Cardiac septum (tissue), 1 donor: ENCODE measurements around the gene TM4SF1. TPM values are rescaled to one million over a fixed set of nuclear protein-coding genes. Genes with fewer than 3 reads are reported as not detected.
A peak's percentile ranks its signal among the peaks of the same experiment; 100 is the strongest.

Experiments used
- DNase-seq: peaks from one replicate; pipeline ENCODE4 v3.0.0-alpha.2; 2020; ENCODE audit warnings: low spot score
- intact Hi-C: fragments of 100-400 bp; cut with DNase I; formaldehyde crosslinking; loops from one replicate; pipeline ENCODE4 v1.14.0; 2022
- long read RNA-seq: library from polyadenylated mRNA; unstranded; transcript quantifications from one replicate; pipeline ENCODE4 v2.0.0, GENCODE V29; 2021
- total RNA-seq: library from RNA; stranded (reverse); fragmentation: NEBNext Ultra II Directional; extraction: Animal tissue kit (Norgen Biotek cat#: 25700); gene quantifications from one replicate; pipeline ENCODE4 v1.2.1, GENCODE V29; 2021
- donor health status: DM: no; HTN: no; CAD: no.

The TM4SF1 gene, protein sequence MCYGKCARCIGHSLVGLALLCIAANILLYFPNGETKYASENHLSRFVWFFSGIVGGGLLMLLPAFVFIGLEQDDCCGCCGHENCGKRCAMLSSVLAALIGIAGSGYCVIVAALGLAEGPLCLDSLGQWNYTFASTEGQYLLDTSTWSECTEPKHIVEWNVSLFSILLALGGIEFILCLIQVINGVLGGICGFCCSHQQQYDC
- total RNA-seq, result 84.7 TPM
- long read RNA-seq, transcript TM4SF1-201 (5 exons, 1,771 nt), result major isoform, 120 of 125 reads
- long read RNA-seq, partial matches to known transcripts, result 2 of 125 reads
- long read RNA-seq, other reads (novel, unspliced or antisense), result 3 of 125 reads

DNA sequence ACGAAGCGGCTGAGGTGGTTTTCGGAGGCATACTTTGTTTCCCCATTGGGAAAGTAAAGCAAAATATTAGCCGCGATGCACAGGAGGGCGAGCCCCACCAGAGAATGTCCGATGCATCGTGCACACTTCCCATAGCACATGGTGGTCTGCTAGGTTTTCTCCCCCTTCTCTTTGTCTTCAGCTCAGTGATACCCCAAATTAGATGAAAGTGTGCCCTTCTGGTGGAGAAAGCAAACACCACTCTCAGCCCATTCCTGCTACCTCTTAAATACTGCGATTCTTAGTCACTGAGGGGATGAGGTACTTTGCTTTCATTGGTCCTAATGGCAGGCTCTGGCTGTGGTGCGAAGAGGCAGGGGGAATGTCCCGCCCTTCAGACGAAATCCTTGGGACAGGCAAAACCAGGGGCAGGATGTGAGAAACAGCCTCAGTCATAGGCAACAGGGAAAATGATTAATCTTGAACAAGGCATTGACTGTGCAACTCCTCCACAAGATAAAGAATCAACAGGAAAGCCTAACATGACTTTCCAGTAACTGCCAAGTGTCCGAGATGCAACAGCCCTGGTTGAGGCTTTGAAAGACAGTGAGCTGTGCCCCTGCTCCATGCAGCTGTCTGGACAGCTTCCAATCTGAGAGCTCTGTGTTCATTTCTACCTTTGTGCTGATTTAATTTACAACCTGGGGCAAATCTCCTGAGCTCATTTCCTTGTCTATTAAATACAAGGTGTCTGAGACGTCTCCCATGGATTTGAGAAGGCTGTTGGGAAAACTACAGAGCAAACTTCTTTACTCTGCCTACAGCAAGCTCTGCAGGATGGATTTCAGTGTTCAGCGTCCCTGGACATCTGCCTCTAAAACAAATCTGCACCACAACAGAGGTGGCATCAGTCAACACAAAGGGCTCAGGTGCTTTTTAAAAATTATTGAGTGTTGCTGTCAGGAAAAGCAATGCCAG is at the start of gene TM4SF1:
Gene TM4SF1 (minus strand): TSS at position 242 of the 957 bp plus-strand sequence. CDS start 102 bp downstream, at position 140.
- intact Hi-C loops, result loop anchor here (2.0 kb wide), 1 partner anchor 37 kb away; no protein-coding TSS in a partner anchor

DNA sequence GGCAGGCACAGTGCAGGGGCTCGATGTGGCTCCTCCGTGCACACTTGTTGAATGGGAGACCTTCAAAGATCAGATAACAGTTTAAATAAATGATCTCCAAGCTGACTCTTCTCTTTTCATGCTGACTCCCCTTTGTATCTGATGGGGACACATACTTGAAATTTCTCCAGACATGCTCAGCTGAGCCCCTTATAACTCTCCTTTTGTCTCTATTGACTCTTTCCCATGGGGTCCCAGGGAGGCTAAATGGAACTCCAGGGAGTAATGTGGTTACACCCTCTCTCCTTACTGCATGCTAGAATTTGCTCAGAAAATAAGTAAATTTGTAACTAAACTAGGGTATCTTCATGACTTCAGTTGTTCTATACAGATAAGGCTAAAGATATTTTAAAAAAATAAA is 48.9 kb upstream of the TM4SF1 start:
- intact Hi-C loops, result no loop called here

More for the DNA sequence above, at the start of gene TM4SF1:
- DNase-seq, result peak; percentile 89

GRCh38 chr3:149424918-149425317 is 47.5 kb upstream of the TM4SF1 start:
- DNase-seq, result no peak
- intact Hi-C loops, result no loop called here

More for the DNA sequence above, 48.9 kb upstream of the TM4SF1 start:
- DNase-seq, result no peak

- no peak for DNase-seq
- intact Hi-C loops, result no loop called here
Observed at GRCh38 chr3:149421764-149422163, 44.3 kb upstream of the TM4SF1 start.

DNA sequence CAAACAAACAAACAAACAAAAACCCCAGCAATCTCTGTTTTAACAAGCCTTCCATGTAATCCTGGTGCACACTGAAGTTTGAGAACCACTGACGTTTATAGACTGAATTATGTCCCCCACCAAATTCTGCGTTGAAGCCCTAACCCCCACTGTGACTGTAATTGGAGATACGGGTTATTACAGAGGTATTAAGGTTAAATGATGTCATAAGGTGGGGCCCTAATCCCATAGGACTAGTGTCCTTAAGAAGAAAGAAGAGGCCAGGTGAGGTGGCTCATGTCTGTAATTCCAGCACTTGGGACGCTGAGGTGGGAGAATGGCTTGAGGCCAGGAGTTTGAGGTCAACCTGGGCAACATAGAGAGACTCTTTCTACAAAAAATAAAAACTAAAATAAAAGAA is 42.4 kb upstream of the TM4SF1 start:
- intact Hi-C loops, result no loop called here
- no peak for DNase-seq

- intact Hi-C loops, result no loop called here
- DNase-seq, result no peak
Observed at GRCh38 chr3:149417727-149418126, 40.3 kb upstream of the TM4SF1 start.

- DNase-seq, result no peak
- intact Hi-C loops, result no loop called here
Observed at GRCh38 chr3:149417174-149417573, 39.7 kb upstream of the TM4SF1 start.

GRCh38 chr3:149415484-149415883 is 38.0 kb upstream of the TM4SF1 start:
- no peak for DNase-seq
- intact Hi-C loops, result no loop called here

- intact Hi-C loops, result no loop called here
- DNase-seq, result no peak
Observed at GRCh38 chr3:149414557-149415231, 37.2 kb upstream of the TM4SF1 start.

- no peak for DNase-seq
- intact Hi-C loops, result no loop called here
Observed at GRCh38 chr3:149411583-149411982, 34.1 kb upstream of the TM4SF1 start.

- intact Hi-C loops, result no loop called here
- DNase-seq, result no peak
Observed at GRCh38 chr3:149409351-149409750, 31.9 kb upstream of the TM4SF1 start.

GRCh38 chr3:149407898-149408297 is 30.4 kb upstream of the TM4SF1 start:
- DNase-seq, result no peak
- intact Hi-C loops, result no loop called here

- no peak for DNase-seq
- intact Hi-C loops, result no loop called here
Observed at GRCh38 chr3:149406244-149406752, 28.8 kb upstream of the TM4SF1 start.

GRCh38 chr3:149403443-149403842 is 26.0 kb upstream of the TM4SF1 start:
- intact Hi-C loops, result no loop called here
- DNase-seq, result no peak

DNA sequence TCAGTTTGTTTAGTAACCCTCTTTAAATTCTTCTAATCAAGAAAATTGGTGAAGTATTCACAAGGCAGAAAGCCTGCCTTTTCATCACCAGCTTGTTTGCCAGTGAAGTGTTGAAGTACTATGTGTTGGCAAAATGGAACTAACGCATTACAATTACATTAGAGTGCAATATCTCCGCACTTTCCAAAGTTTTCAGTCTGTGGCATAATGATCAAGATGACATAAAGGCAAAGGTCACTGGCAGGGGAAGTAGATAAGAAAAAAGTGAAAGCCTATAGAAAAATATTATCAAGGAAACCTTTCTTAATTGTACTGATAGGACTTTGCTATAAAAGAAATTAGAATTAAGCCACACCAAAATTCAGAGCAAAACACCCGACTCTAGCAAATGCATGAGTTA is 25.0 kb upstream of the TM4SF1 start:
- intact Hi-C loops, result no loop called here
- DNase-seq, result no peak

- intact Hi-C loops, result no loop called here
- DNase-seq, result no peak
Observed at GRCh38 chr3:149401926-149402310, 24.5 kb upstream of the TM4SF1 start.

DNA sequence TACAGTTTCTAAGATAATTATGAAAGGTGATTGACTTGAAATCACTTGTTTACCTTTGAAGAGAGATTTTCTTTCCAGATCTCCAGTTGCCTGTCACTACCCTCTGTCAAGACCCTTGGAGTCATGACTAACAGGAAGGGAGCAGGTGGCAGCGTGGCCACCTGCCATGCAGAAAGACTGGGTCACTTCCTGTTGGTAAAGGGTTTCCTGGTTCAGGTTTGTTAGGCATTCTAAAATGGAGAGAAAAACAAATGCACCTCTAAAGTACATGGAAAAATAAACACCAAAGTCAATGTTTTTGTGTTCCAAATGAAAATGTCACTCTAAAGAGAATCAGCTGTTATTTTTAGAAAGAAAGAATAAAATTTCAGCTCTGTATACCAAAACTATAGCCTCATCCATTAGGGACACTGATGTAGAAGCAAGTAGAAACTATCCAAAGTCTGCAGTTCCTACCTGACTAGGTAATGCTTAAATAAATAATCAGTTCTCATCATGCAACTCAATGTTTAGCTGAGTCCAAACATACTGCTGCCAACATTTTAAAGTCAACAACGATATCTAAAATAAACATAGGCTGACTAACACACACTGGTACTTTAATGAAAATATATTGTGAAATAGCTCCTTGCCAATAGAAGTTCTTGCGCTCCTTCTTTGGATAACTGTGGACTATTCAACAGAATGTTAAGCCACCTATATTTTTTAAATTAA is 23.9 kb upstream of the TM4SF1 start:
- intact Hi-C loops, result no loop called here
- DNase-seq, result no peak

- intact Hi-C loops, result no loop called here
- DNase-seq, result no peak
Observed at GRCh38 chr3:149400645-149401044, 23.2 kb upstream of the TM4SF1 start.

GRCh38 chr3:149398296-149398695 is 20.8 kb upstream of the TM4SF1 start:
- DNase-seq, result no peak
- intact Hi-C loops, result no loop called here
